GM12878 (cell line): ENCODE data around the gene ADGRD1.

Source experiments
- CREB1 ChIP-seq: IDR thresholded peaks from 2 replicates; pipeline ENCODE4 v1.6.1; 2012; ENCODE audit warnings: low read depth, mild to moderate bottlenecking, inconsistent platforms
- POLR2A ChIP-seq: IDR thresholded peaks from 2 replicates; pipeline ENCODE4 v1.6.1; 2011; ENCODE audit warnings: low read depth, mild to moderate bottlenecking, low read length
- POLR2AphosphoS5 ChIP-seq: IDR thresholded peaks from 2 replicates; pipeline ENCODE4 v1.6.1; 2011; ENCODE audit warnings: mild to moderate bottlenecking, low read length, inconsistent platforms
- TF ChIP-seq, protein P1 (sequence below), 3 experiments: IDR thresholded peaks in 2 of 3; conservative IDR thresholded peaks in 1 of 3; 2 replicates each; pipeline ENCODE4 v1.5.1; 2011; ENCODE audit warnings: low read depth in 3 of 3, low read length in 3 of 3, mild to moderate bottlenecking in 3 of 3, control low read depth in 2 of 3, moderate library complexity in 2 of 3, inconsistent platforms in 1 of 3, mixed read lengths in 1 of 3; ENCODE audit not compliant: control insufficient read depth in 2 of 3, insufficient read depth in 1 of 3; ENCODE audit errors: extremely low read depth in 1 of 3
- TF ChIP-seq, protein P2 (sequence below): IDR thresholded peaks from 2 replicates; pipeline ENCODE4 v1.6.1; 2011; ENCODE audit warnings: low read depth, low read length, improper control_type of control experiment, borderline replicate concordance

DNA sequence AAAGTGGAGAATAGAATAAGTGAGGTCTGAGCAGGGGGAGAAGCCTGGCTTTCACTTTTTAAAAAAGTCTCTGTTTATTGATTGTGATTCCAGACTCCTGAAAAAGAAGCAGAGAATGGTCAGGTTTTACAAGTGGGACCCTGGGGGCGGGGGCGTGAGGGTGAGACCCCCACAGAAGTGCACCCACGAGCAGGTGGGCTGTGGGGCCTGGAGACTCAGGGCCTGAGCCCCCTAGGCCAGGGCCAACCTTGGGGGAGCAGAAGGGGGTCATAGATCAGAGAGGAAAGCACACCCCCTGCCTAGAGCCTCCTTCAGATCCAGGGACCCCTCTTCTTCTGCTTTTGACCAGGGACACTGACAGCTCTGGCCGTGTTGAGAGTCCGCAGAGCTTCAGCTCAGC lies 180.3 kb downstream of the ADGRD1 start:
- TF ChIP-seq, protein P1, sequence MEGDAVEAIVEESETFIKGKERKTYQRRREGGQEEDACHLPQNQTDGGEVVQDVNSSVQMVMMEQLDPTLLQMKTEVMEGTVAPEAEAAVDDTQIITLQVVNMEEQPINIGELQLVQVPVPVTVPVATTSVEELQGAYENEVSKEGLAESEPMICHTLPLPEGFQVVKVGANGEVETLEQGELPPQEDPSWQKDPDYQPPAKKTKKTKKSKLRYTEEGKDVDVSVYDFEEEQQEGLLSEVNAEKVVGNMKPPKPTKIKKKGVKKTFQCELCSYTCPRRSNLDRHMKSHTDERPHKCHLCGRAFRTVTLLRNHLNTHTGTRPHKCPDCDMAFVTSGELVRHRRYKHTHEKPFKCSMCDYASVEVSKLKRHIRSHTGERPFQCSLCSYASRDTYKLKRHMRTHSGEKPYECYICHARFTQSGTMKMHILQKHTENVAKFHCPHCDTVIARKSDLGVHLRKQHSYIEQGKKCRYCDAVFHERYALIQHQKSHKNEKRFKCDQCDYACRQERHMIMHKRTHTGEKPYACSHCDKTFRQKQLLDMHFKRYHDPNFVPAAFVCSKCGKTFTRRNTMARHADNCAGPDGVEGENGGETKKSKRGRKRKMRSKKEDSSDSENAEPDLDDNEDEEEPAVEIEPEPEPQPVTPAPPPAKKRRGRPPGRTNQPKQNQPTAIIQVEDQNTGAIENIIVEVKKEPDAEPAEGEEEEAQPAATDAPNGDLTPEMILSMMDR (IDR thresholded peaks at IDR 0.05 in 2 of 3, conservative IDR thresholded peaks at IDR 0.05 in 1 of 3; ENCODE audit: control insufficient read depth in 2 of 3, extremely low read depth in 1 of 3, insufficient read depth in 1 of 3, low read depth in 3 of 3, low read length in 3 of 3), result no peak
- TF ChIP-seq POLR2AphosphoS5 (no peak), POLR2A (no peak), CREB1 (no peak)
- TF ChIP-seq, protein P2, sequence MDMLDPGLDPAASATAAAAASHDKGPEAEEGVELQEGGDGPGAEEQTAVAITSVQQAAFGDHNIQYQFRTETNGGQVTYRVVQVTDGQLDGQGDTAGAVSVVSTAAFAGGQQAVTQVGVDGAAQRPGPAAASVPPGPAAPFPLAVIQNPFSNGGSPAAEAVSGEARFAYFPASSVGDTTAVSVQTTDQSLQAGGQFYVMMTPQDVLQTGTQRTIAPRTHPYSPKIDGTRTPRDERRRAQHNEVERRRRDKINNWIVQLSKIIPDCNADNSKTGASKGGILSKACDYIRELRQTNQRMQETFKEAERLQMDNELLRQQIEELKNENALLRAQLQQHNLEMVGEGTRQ, result no peak
